Loucy (cell line): Measurements from ENCODE around the gene TRAPPC2B.

ENCODE experiments used
- H2AFZ ChIP-seq: fragments of 200-600 bp; sonication (generic); 2 replicates; pipeline ENCODE4 v1.6.0; 2016; ENCODE audit warnings: antibody characterized with exemption, mild to moderate bottlenecking, low read length, moderate library complexity
- H3F3A ChIP-seq: fragments of 200-600 bp; 2 replicates; pipeline ENCODE4 v1.6.0; 2016; ENCODE audit warnings: antibody characterized with exemption, low read depth, mild to moderate bottlenecking
- H3K27me3 ChIP-seq: fragments of 200-600 bp; sonication (generic); 2 replicates; pipeline ENCODE4 v1.6.1; 2014; ENCODE audit warnings: low read length, mild to moderate bottlenecking; ENCODE audit not compliant: insufficient read depth, poor library complexity, severe bottlenecking
- H3K36me3 ChIP-seq: fragments of 200-600 bp; sonication (generic); 2 replicates; pipeline ENCODE4 v1.6.1; 2016; ENCODE audit warnings: low read length; ENCODE audit not compliant: insufficient read depth
- H3K4me1 ChIP-seq: fragments of 200-600 bp; sonication (generic); 2 replicates; pipeline ENCODE4 v1.5.1; 2014; ENCODE audit warnings: low read length, mild to moderate bottlenecking; ENCODE audit not compliant: insufficient read depth, poor library complexity, severe bottlenecking
- H3K4me2 ChIP-seq: fragments of 200-600 bp; sonication (generic); 2 replicates; pipeline ENCODE4 v1.6.0; 2014; ENCODE audit warnings: antibody characterized with exemption, low read length, low read depth, mild to moderate bottlenecking; ENCODE audit not compliant: poor library complexity, severe bottlenecking
- H3K4me3 ChIP-seq: fragments of 200-600 bp; sonication (generic); 2 replicates; pipeline ENCODE4 v1.5.1; 2014; ENCODE audit warnings: low read length, mild to moderate bottlenecking, mixed read lengths; ENCODE audit not compliant: poor library complexity, severe bottlenecking
- H3K79me2 ChIP-seq: fragments of 200-600 bp; sonication (generic); 2 replicates; pipeline ENCODE4 v1.6.1; 2014; ENCODE audit warnings: low read length; ENCODE audit not compliant: insufficient read depth
- H3K9ac ChIP-seq: fragments of 200-600 bp; sonication (generic); 2 replicates; pipeline ENCODE4 v1.6.0; 2014; ENCODE audit warnings: mild to moderate bottlenecking, low read depth, low read length, moderate library complexity; ENCODE audit not compliant: poor library complexity, severe bottlenecking
- H3K9me2 ChIP-seq: fragments of 200-600 bp; sonication (generic); replicated peaks from 2 replicates; pipeline ENCODE4 v1.6.1; 2016; ENCODE audit warnings: low read depth, low read length, mixed read lengths
- H3K9me3 ChIP-seq: fragments of 200-600 bp; sonication (generic); 2 replicates; pipeline ENCODE4 v1.6.1; 2014; ENCODE audit warnings: mild to moderate bottlenecking, antibody characterized with exemption, low read length, low read depth; ENCODE audit not compliant: insufficient read depth
- H4K20me1 ChIP-seq: fragments of 200-600 bp; sonication (generic); 2 replicates; pipeline ENCODE4 v1.6.0; 2014; ENCODE audit warnings: antibody characterized with exemption, low read length, mild to moderate bottlenecking; ENCODE audit not compliant: insufficient read depth, poor library complexity, severe bottlenecking
- EZH2phosphoT487 ChIP-seq: fragments of 200-600 bp; IDR thresholded peaks from 2 replicates; pipeline ENCODE4 v1.6.1; 2018; ENCODE audit warnings: antibody characterized with exemption, mild to moderate bottlenecking, moderate library complexity, borderline replicate concordance
- TF ChIP-seq, protein P1 (sequence below): fragments of 200-600 bp; sonication (generic); conservative IDR thresholded peaks from 2 replicates; pipeline ENCODE4 v1.5.1; 2014; ENCODE audit warnings: mild to moderate bottlenecking, antibody characterized with exemption, low read length

Gene TRAPPC2B

DNA sequence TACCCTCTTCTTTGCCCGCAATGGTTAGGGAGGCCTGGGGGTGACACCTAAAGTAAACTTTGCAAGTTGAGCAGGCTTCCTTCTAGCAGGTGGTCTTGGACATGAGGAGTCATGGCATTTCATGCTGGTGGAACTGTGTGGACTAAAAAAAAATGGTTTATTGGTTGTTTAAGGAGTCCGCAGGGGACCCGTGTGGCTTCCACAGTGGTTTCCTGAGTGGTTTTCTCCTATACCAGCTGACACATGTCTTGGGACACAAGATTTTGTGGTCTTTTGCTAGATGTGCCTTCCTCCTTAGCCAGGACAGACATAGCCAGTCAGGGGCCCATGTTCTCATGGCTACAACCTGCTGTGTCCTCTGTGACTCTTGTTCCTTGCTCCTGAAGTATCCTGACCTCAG is 41.6 kb upstream of the TRAPPC2B start:
- no peaks in the 10 kb centered on the region for H3K27me3 ChIP-seq
- no peaks in the 10 kb centered on the region for H3F3A ChIP-seq
- peaks cover 32% of the 10 kb centered on the region for H3K79me2 ChIP-seq
- H3K9me3 ChIP-seq, result no peaks in the 10 kb centered on the region
- no peak for TF ChIP-seq EZH2phosphoT487
- TF ChIP-seq, protein P1, sequence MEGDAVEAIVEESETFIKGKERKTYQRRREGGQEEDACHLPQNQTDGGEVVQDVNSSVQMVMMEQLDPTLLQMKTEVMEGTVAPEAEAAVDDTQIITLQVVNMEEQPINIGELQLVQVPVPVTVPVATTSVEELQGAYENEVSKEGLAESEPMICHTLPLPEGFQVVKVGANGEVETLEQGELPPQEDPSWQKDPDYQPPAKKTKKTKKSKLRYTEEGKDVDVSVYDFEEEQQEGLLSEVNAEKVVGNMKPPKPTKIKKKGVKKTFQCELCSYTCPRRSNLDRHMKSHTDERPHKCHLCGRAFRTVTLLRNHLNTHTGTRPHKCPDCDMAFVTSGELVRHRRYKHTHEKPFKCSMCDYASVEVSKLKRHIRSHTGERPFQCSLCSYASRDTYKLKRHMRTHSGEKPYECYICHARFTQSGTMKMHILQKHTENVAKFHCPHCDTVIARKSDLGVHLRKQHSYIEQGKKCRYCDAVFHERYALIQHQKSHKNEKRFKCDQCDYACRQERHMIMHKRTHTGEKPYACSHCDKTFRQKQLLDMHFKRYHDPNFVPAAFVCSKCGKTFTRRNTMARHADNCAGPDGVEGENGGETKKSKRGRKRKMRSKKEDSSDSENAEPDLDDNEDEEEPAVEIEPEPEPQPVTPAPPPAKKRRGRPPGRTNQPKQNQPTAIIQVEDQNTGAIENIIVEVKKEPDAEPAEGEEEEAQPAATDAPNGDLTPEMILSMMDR, result no peak
- peaks cover 23% of the 10 kb centered on the region for H3K4me1 ChIP-seq
- H3K4me2 ChIP-seq, result peak overlapping the region; percentile 90
- H3K4me3 ChIP-seq, result peak overlapping the region; percentile 96
- no peaks in the 10 kb centered on the region for H3K9me2 ChIP-seq
- H4K20me1 ChIP-seq, result peaks cover 25% of the 10 kb centered on the region
- H2AFZ ChIP-seq, result no peak overlapping the region
- H3K36me3 ChIP-seq, result peaks cover 18% of the 10 kb centered on the region; the same call in 1 of the 2 replicates
- H3K9ac ChIP-seq, result peak overlapping the region; percentile 96

DNA sequence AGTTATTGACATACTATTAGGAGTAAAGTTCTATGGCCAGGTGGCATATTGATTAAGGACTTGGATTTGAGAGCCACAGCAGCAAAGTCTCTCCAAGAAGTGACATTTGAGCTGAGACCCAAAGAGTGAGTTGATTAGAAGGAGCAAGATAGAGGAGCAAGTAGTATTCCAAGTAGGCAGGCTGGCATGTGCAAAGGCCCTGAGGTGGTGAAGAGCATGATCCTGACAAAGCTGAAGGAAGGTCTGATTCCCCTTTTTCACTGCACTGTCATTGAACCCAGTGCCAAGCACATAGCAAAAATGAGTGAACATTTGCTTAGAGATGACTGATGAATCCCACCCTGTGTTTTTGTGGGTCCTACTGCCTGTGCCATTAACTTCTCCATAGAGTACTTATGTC is 38.4 kb upstream of the TRAPPC2B start:
- Histone ChIP-seq H3K9me2 (no peaks in the 10 kb centered on the region), H2AFZ (no peak overlapping the region), H3K4me2 (no peak overlapping the region), H3K9ac (no peak overlapping the region), H3K9me3 (no peaks in the 10 kb centered on the region), H3K4me3 (no peak overlapping the region), H3K36me3 (peaks cover 47% of the 10 kb centered on the region; the same call in 1 of the 2 replicates), H3F3A (no peaks in the 10 kb centered on the region), H3K27me3 (no peaks in the 10 kb centered on the region), H3K4me1 (peaks cover 18% of the 10 kb centered on the region), H3K79me2 (peaks cover 32% of the 10 kb centered on the region), H4K20me1 (peaks cover 25% of the 10 kb centered on the region)
- TF ChIP-seq, protein P1, result no peak
- TF ChIP-seq EZH2phosphoT487, result no peak

DNA sequence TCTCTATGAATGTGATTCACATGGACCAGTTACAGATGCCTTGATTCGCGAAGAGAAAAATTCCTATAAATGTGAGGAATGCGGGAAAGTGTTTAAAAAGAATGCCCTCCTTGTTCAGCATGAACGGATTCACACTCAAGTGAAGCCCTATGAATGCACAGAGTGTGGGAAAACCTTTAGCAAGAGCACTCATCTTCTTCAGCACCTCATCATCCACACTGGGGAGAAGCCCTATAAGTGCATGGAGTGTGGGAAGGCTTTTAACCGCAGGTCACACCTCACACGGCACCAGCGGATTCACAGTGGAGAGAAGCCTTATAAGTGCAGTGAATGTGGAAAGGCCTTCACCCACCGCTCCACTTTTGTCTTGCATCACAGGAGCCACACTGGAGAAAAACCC is 35.4 kb upstream of the TRAPPC2B start:
- Histone ChIP-seq H4K20me1 (peaks cover under 1% of the 10 kb centered on the region), H3K79me2 (peaks cover 6% of the 10 kb centered on the region; the same call in 1 of the 2 replicates), H3K9me3 (no peaks in the 10 kb centered on the region), H3F3A (no peaks in the 10 kb centered on the region), H3K9me2 (no peaks in the 10 kb centered on the region), H3K9ac (no peak overlapping the region), H3K27me3 (no peaks in the 10 kb centered on the region), H3K4me1 (no peaks in the 10 kb centered on the region), H2AFZ (no peak overlapping the region), H3K4me2 (no peak overlapping the region), H3K4me3 (no peak overlapping the region), H3K36me3 (peaks cover 49% of the 10 kb centered on the region; the same call in 1 of the 2 replicates)
- TF ChIP-seq, protein P1, result no peak
- no peak for TF ChIP-seq EZH2phosphoT487
